Measurements from ENCODE around the gene AQR.
"Not testable (repeated sequence)": the region's sequence is repeated elsewhere in the genome, so short reads cannot be mapped to it uniquely, and the experiment has no call there.

Gene AQR

DNA sequence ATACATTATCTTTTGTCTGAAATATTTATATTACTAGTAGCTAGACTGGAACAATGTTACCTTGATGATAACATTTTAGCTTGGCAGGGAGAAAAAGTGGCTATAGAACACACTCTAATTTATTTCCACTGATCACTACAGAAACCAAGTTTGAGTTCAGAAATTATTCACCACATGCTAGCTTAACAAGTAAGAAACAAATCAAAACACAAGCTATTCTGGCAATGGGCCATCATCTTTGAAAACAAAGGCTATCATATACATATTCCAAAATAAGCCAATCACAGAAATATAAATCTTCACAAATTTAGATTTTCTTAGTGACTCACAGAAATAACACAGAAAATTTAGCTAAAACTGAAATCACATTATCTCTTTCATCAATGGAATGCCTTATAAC, 17.1 kb downstream of the AQR start:
- DNase-seq: no peak

DNA sequence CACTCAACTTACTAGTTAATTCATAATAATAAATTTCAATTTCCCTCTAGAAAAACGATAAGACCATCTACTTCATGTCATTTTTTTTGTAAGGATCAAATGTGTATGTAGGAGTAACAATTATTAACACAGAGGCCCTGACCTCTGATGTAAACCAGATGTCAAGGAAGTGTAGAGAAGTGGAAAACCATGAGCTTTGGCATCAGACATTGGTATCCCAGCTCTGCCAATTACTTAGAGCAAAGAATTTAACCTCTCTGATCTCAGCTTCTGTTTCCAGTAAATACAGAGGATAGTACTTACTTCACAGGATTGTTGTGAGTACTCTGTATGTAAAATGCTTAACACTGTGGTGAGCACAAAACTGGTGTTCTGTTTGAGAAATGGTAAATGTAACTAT, 17.5 kb downstream of the AQR start:
- no peak for DNase-seq

DNA sequence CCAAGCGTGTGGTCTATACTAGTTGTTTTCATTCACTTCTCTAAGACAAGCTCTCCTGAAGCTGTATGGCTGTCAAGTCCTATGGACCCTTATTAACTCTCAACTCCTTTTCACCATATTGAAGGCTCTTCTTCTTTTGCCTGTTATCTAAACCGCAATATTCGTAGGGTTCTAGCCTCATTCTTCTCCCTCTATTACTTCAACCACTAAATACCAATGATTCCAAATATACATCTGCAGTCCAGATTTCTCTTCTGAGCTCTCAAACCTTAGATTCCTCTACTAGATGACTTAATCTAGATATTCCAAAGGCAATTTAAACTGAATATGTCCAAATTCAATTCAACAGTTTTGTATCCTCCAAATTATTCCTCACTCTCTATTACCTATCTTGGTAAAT, 24.6 kb downstream of the AQR start:
- no peak for DNase-seq

DNA sequence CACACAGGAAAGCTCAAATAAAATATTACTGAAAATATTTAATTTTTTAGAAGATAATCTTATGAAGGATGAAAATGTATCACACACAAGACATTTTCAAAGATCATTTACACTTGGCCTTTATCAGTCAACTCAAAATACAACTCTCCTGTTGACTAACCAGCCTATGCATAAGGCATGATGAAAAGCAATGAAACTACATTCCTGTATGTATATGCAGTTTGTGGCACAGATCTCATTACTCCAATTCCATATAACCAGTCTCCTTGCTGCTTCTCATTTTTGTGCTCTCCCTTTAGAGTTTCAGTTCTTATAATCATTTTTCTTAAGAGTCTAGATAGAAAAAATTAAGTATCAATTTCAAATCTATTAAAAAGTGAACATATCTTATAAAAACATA, 25.8 kb downstream of the AQR start:
- DNase-seq: no peak

DNA sequence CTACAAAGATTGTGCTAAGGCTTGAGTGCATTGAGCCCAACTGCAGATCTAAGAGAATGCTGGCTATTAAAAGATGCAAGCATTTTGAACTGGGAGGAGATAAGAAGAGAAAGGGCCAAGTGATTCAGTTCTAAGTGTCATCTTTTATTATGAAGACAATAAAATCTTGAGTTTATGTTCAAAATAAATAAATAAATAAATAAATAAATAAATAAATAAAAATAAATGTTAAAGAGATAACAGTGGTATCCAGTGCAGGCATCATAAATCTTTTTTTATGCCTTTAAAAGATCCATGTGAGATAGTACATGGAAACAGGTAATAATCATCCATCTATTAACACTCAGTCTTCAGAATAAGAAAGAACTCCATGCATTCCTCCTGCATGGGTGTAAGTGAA, 26.3 kb downstream of the AQR start:
- not testable (repeated sequence) for DNase-seq

DNA sequence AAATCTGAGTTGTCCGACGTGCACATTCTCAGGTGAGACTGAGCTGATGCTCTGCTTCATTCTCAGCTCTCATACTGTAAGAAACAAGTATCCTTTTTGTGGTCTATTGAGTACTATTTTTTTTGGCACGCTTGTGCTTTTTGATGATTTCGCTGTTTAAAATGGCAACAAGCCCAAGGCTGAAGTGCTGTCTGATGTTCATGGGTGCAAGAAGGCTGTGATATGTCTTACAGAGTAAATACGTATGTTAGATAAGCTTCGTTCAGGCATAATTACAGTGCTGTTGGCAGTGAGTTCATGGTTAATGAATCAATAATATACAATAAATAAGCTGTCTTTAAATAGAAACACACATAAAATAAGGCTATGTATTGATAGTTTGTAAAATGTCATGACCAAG, 27.2 kb downstream of the AQR start:
- DNase-seq: no peak

DNA sequence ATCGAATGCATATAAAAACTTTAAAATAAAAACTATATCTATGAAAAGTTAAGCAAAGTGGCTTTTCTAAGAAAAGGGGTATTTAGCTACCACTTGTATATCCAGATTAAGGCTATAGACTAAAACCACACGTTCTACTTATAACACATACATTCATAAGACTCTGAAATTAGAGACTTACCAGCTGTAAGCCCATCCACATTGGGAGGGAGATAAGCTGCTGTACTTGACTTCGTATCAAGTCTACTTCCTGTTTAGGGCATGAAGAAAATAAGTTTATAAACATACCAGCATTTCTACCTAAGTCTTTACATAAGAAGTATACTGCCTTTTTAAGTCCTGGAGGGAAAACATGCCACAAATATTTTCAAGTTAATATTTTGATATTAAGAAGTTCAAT, 27.7 kb downstream of the AQR start:
- no peak for DNase-seq

DNA sequence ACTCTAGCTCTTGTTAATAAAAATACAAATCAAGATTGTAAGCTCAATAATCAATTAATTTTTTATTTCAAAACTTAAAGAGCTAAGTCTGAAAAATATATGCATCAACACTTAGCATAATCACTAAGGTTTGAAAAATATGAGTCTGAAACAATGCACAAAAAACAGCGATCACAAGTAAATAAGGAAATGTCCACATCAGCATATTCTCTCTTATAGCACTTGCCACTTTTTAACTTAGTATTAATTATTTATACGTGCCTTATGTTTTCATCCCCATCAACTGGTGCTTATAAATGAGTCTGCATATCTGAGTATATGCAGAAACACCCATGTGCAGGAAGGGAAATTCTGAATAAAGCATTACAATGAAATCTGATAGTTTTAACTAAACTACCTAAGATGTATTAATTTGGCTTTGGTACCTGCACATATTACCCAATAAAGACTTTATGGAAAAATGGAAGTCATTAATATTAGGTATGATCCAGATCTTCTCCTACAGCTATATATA, 28.3 kb downstream of the AQR start:
- DNase-seq: no peak

DNA sequence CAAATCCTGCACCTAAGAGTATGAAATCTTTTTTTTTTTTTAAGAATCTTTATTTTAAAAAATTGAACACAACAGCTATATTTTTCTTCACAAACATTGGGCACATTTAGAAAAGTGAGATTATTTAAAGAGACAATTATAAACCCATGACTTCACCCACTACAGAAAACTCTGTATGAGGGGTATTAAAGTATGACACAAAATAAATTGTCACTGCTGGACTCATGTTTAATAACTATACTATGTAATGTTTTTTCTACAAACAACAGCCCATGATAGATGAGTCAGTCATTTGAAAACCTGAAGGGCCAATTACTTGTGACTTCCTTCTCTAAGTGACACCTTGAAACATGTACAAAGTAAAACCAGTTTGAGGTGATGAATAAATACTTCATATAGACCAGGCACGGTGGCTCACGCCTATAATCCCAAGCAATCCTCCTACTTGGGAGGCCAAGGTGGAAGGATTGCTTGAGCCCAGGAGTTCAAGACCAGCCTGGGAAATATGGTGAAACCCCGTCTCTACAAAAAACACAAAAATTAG, 36.0 kb downstream of the AQR start:
- DNase-seq: no peak

DNA sequence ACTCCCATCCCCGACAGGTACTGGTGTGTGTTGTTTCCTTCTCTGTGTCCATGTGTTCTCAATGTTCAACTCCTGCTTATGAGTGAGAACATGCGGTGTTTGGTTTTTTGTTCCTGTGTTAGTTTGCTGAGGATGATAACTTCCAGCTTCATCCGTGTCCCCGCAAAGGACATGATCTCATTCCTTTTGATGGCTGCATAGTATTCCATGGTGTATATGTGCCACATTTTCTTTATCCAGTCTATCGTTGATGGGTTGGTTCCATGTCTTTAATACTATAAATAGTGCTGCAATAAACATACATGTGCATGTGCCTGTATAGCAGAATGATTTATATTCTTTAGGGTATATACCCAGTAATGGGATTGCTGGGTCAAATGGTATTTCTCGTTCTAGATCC, 41.2 kb downstream of the AQR start:
- not testable (repeated sequence) for DNase-seq

DNA sequence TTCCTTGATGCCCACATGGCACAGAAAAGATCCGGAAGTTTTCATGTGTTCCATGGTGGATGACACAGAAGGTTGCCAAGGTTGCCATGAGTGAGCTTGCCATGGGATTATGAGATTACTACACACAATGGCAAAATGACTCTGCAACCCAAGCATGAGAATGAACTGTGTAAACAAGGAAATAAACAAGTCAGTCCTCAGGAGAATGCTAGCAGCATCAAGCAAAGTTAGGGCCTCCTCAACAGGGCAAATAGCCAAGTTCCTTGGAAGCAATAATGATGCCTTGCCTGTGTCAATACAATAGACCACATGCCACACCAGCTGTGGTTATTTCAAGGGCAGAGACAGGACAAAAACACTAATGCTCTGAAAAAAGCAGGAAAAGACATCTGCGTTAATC, 41.8 kb downstream of the AQR start:
- DNase-seq: no peak

DNA sequence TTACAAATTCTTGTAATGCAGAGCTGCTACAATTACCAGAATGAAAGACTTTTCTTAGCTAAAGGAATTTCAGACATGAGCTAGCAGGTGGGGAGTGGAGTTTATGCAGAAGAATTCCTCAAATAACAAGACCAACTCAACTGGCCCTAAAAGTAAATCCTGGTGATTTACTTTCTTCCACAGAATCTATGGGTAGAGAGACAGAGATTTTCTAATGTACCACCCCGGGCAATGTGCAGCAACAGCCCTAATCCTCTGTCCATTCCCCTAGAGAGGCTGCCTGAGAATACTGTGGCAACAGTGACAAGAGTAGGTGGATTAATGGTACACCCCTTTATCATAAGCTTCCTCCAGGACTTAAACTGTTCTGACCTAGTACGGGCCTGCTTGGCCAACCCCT, 55.2 kb downstream of the AQR start:
- no peak for DNase-seq

DNA sequence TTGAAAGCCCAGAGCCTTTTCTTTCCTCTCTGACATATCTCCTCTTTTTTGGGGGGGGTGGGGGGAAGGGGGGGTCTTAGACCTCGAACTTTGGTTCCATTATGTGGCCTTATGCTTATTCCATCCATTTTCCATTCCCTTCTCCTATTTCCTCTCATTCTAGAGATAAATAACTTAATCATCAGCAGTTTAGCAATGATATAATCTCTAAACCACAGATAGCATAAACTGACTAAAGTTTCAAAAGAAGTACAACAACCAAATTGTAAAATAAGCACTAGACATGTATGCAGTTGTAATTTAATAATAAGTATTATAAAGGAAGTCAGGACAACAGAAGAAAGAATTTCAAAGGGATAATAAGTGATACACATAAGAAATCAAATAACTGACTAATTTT, 64.5 kb downstream of the AQR start:
- DNase-seq: no peak

DNA sequence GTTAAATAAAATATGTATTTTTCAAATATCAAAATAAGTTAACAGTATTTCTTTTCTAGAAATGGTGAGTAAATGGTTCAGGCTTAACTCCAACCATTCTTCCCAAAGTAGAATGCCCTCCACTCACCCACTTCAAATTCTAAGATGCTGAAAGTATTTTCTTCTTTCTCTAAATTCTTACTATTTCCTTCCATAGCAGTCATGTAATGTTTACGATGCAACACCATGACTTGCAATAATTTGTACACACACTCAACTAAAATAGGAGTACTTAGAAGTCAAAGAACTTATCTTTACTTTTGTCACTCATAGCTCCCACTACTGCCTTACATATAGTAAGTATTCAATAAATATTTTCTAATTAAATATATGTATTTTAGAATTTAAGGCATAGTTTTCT, 65.0 kb downstream of the AQR start:
- DNase-seq: no peak

DNA sequence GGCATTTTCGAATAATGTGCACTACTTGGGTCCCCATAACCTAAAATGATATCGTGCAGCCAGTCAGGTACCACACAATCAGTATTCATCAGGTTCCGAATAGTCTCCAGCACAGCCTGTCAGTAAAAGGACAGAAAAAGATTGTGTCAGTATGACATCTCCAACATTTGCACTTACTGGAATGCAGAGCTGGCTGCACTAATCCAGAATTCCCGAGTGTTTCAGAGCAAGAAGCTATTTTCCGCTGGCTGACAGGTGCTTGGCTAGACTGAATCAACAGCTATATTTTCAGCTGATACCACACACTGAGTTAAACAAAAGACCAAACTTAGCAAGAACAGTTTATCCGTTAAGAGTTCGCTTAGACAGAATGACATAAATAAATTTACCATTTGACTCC, 68.8 kb downstream of the AQR start:
- DNase-seq: no peak

DNA sequence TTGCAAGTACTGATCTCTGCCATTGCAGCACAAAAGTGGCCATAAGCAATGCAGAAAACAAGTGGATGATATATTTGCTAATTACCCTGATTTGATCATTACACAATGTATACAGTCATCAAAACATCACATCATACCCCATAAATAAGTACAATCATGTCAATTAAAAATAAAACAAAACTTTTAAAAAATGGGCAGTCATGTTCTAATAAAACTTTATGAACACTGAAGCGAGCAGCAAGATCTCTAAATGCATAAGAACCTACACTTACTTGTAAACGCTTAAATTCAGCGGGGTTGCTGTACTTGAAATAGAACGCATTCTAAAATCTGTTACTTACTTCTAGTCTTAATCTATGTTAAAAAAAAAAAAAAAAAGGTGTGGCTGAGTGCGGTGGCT, 73.4 kb downstream of the AQR start:
- no peak for DNase-seq

DNA sequence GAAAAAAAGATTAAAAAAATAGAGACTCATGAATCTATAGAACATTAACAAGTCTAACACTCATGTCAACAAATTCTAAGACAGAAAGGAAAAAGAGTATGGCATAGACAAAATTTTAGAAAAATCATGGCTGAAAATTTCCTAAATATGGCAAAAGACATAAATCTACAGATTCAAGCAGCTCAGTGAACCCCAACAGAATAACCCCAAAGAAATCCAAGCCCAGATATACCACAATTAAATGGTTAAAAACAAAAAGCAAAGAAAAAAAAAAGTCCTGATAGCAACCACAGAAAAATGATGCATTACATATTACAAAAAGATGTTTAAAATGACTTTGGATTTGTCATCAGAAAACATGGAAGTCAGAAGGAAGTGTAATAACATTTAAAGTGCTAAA, 75.6 kb downstream of the AQR start:
- DNase-seq: no peak

DNA sequence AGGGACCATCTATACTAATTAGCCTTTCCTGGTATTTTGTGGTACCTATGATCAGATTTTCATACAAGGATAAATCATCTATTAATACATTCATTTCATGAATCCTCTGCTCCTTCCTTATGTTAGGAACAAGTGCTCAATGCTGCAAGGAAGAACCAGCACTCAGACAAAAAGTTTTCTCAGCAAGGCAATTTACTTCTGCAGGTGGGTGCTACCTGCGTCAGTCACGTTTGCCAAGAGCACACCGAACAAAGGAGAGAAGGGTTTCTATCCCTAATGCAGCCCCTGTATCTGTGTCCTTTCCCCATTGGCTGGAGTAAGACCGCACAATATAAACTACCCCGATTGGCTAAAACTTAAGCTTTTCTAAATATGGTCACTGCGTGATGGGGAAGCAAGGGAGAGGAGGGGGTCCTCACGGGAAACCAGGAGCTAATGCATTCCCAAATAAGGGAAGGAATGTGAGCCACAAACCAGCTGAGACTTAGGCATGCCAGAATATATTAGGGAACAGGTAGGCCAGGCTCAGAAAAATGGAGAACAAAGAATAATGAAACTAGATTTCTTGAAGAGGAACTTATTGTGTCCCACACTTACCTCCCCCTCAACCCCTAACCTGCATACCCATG, 76.5 kb downstream of the AQR start:
- no peak for DNase-seq

DNA sequence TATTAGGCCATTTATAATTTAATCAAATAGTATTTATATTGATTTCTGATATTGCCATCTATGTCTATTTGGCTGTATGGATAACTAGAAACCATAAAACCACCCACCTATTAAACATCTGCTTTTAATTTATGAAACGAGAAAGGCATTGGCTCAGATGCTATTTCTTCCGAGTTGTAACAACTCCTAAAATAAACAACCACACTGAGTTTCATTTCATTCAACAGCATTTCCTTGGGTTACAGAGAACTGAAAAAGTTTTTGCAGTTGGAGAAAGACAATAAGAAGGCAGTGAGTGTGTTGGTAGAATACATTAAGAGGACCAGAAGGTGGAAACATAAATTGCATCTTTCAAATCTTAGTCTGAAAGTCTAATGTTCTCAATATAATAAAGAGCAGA, 79.1 kb downstream of the AQR start:
- no peak for DNase-seq

DNA sequence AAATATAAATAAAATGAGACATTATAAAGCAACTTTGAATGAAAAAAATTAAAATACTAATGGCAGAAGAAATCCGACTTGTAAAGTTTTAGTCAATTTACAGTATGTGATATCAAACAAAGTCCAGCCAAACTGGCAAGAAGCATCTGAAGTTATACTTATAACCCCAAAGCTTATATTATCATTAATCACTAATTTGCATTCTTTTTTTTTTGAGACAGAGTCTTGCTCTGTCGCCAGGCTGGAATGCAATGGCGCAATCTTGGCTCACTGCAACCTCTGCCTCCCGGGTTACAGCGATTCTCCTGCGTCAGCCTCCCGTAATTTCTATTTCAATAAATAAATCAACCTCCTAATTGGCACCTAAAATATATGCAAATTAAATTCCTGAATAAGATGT, 80.1 kb downstream of the AQR start:
- no peak for DNase-seq

DNA sequence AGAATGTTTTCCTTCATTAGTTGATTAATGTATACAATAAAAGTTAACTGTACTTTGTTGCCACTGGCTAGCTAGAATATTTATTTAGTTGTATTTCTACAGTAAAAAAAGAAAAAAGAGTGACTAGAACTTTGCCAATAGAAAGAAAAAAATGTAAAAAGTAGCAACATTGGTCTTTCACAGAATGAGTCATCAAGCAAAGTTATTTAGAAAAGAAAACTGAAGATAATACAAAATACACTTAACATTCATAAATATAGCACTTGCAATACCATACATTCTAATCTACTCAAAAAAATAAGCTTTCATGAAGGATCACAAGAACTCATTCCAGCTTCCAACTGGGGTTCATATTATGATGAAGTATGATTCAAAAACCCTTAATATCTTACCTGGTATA, 83.4 kb downstream of the AQR start:
- no peak for DNase-seq

DNA sequence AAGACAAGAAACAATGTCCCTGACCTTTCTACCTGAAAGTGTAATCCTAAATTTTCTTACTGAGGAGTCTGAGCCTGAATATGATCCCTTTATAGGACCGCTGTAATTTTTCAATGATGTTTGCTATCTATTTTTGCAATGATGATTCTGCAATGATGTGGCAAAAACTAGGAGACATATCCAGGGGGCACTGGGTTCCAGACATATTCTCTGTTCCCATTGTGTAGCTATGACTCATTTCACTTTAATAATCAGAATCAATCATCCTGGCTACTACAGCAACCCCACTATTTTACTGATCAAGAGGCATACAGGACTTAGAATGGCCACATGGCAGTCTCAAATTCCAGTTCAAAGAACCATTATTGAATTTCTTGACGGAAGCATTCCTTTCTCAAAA, 85.9 kb downstream of the AQR start:
- no peak for DNase-seq

DNA sequence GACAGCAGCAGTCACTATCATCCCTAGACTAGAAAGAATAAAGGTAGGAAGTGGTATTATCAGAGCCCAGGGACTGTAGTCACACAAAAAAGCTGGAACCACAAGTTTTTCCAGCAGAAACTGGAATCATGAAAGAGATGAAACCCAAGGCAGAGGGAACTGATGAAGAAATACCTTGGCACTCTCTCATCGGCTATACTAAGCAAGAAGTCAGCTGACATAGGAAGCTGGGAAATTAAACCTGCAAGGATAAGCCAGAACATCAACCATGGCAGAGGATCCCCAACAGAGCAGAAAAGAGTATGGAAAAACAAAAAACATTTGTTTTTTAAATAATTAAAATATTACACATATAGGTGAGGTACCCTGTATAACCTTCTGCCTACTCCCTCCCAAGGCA, 86.5 kb downstream of the AQR start:
- no peak for DNase-seq

DNA sequence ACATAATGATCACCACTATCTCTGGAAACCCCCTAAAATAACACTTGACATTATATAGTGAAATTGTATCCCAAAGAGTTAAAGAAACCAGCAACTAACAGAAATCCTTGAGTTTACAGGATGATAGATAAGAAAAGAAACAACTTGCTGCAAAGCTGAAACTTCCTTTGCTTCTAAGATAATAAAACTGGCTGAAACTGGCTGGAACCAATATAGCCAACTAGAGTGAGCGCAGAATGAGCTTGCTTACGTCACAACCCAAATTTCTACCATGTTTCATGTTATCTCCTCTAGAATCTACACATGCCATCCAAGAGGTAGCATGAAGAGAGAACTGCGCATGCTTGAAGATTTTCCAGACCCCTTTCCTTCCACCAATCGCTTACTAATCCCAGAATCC, 90.4 kb downstream of the AQR start:
- no peak for DNase-seq

DNA sequence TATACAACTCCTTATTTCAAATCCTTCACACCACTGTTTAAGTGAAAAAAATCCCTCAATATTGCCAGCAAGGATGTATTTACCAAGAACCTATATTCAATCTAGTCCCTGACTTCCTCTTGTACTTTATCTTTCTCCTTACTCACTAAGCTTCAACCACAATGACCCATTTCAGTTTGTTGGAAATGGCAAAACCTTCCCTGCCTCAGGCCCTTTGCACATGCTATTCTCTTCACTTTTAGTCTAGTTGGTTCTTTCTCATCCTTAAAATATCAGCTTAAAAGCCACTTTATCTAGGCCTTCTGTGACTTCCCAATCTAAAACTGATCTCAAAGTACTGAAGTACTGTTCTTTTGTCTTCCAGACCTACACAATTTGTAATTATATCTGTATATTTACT, 92.9 kb downstream of the AQR start:
- no peak for DNase-seq

DNA sequence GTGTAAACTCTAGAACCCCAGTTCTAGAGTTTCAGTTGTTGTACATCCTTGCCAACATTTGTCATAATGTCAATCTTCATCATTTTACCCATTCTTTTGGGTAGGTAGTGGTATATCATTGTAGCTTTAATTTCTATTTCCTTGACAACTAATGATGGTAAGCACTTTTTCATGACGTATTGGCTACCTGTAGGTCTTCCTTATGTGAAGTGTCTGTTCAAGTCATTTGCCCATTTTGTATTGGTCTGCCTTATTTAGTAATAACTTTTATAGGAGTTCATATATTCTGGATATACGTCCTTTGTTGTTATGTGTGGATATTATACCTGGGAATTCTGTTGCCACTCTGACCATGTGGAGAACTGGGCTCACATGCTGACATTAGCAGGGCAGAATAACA, 100.4 kb downstream of the AQR start:
- no peak for DNase-seq

All from stimulated activated CD4-positive, alpha-beta T cell treated with anti-CD3 and anti-CD28 coated beads, Interleukin-1b, Interleukin-23, amount 100 ng/mL, for 48 hours (primary cell).